KOPT-K1 (cell line): Measurements from ENCODE around the gene EGFL7.

Experiments
- H3K27ac ChIP-seq: fragments of 200-600 bp; sonication (generic); 2 replicates; pipeline ENCODE4 v1.5.1; 2016; ENCODE audit warnings: antibody characterized with exemption, mild to moderate bottlenecking, low read depth, low read length; ENCODE audit not compliant: poor library complexity, severe bottlenecking
- H3K36me3 ChIP-seq: fragments of 200-600 bp; sonication (generic); 2 replicates; pipeline ENCODE4 v1.5.1; 2017; ENCODE audit warnings: antibody characterized with exemption, mild to moderate bottlenecking, low read length, moderate library complexity; ENCODE audit not compliant: insufficient read depth
- H3K9me3 ChIP-seq: fragments of 200-600 bp; sonication (generic); 2 replicates; pipeline ENCODE4 v1.5.1; 2017; ENCODE audit warnings: antibody characterized with exemption, low read length, mild to moderate bottlenecking; ENCODE audit not compliant: insufficient read depth, poor library complexity, severe bottlenecking

Gene EGFL7

GRCh38 chr9:136646827-136647711, 15.6 kb upstream of the EGFL7 start:
- Histone ChIP-seq H3K27ac (no peak overlapping the region), H3K9me3 (no peaks in the 10 kb centered on the region), H3K36me3 (no peaks in the 10 kb centered on the region)

GRCh38 chr9:136648751-136649150, 14.0 kb upstream of the EGFL7 start:
- Histone ChIP-seq H3K9me3 (no peaks in the 10 kb centered on the region), H3K27ac (no peak overlapping the region), H3K36me3 (no peaks in the 10 kb centered on the region)

GRCh38 chr9:136650021-136650420, 12.7 kb upstream of the EGFL7 start:
- no peak overlapping the region for H3K27ac ChIP-seq
- H3K9me3 ChIP-seq, result no peaks in the 10 kb centered on the region
- H3K36me3 ChIP-seq, result no peaks in the 10 kb centered on the region

- no peaks in the 10 kb centered on the region for H3K36me3 ChIP-seq
- no peaks in the 10 kb centered on the region for H3K9me3 ChIP-seq
- no peak overlapping the region for H3K27ac ChIP-seq
Observed at GRCh38 chr9:136650648-136651047, 12.1 kb upstream of the EGFL7 start.

- H3K9me3 ChIP-seq, result no peaks in the 10 kb centered on the region
- H3K36me3 ChIP-seq, result no peaks in the 10 kb centered on the region
- no peak overlapping the region for H3K27ac ChIP-seq
Observed at GRCh38 chr9:136651860-136652259, 10.9 kb upstream of the EGFL7 start.

GRCh38 chr9:136653323-136654079, 9.2 kb upstream of the EGFL7 start:
- Histone ChIP-seq H3K27ac (no peak overlapping the region), H3K36me3 (no peaks in the 10 kb centered on the region), H3K9me3 (no peaks in the 10 kb centered on the region)

GRCh38 chr9:136654820-136655535, 7.7 kb upstream of the EGFL7 start:
- Histone ChIP-seq H3K9me3 (no peaks in the 10 kb centered on the region), H3K27ac (no peak overlapping the region), H3K36me3 (no peaks in the 10 kb centered on the region)

- Histone ChIP-seq H3K9me3 (no peaks in the 10 kb centered on the region), H3K27ac (no peak overlapping the region), H3K36me3 (no peaks in the 10 kb centered on the region)
Observed at GRCh38 chr9:136655536-136656182, 7.1 kb upstream of the EGFL7 start.

GRCh38 chr9:136656183-136656738, 6.5 kb upstream of the EGFL7 start:
- H3K27ac ChIP-seq, result no peak overlapping the region

GRCh38 chr9:136656795-136657611, 5.7 kb upstream of the EGFL7 start:
- Histone ChIP-seq H3K36me3 (no peaks in the 10 kb centered on the region), H3K27ac (no peak overlapping the region)

More at GRCh38 chr9:136656183-136656738, 6.5 kb upstream of the EGFL7 start:
- Histone ChIP-seq H3K36me3 (no peaks in the 10 kb centered on the region), H3K9me3 (no peaks in the 10 kb centered on the region)

GRCh38 chr9:136657974-136658848, 4.5 kb upstream of the EGFL7 start:
- no peak overlapping the region for H3K27ac ChIP-seq
- no peaks in the 10 kb centered on the region for H3K36me3 ChIP-seq
- H3K9me3 ChIP-seq, result no peaks in the 10 kb centered on the region

More at GRCh38 chr9:136656795-136657611, 5.7 kb upstream of the EGFL7 start:
- H3K9me3 ChIP-seq, result no peaks in the 10 kb centered on the region

- H3K9me3 ChIP-seq, result no peaks in the 10 kb centered on the region
- H3K27ac ChIP-seq, result peak overlapping the region; percentile 25
- H3K36me3 ChIP-seq, result no peaks in the 10 kb centered on the region
Observed at GRCh38 chr9:136658849-136659535, 3.7 kb upstream of the EGFL7 start.
